Osteocyte (in vitro differentiated cells): ENCODE measurements around the gene TNK2. TPM values are rescaled to one million over a fixed set of nuclear protein-coding genes. Genes with fewer than 3 reads are reported as not detected.
"Not testable (repeated sequence)": the region's sequence is repeated elsewhere in the genome, so short reads cannot be mapped to it uniquely, and the experiment has no call there.

Experiments used
- DNase-seq: peaks from one replicate; pipeline ENCODE4 v3.0.0; 2021; ENCODE audit warnings: mixed read lengths; ENCODE audit not compliant: unreplicated experiment; ENCODE audit errors: extremely low spot score
- H3K27ac Mint-ChIP-seq: one replicate; pipeline ENCODE4 v1.8.0; 2021; ENCODE audit warnings: mild to moderate bottlenecking, mixed read lengths; ENCODE audit not compliant: unreplicated experiment
- H3K27me3 Mint-ChIP-seq: one replicate; pipeline ENCODE4 v1.8.0; 2021; ENCODE audit warnings: mixed read lengths; ENCODE audit not compliant: unreplicated experiment
- H3K36me3 Mint-ChIP-seq: one replicate; pipeline ENCODE4 v1.8.0; 2021; ENCODE audit warnings: mixed read lengths; ENCODE audit not compliant: unreplicated experiment
- H3K4me1 Mint-ChIP-seq: one replicate; pipeline ENCODE4 v1.8.0; 2021; ENCODE audit warnings: mixed read lengths; ENCODE audit not compliant: unreplicated experiment
- H3K4me3 Mint-ChIP-seq: one replicate; pipeline ENCODE4 v1.8.0; 2021; ENCODE audit warnings: mild to moderate bottlenecking, moderate library complexity, mixed read lengths; ENCODE audit not compliant: unreplicated experiment
- H3K9me3 Mint-ChIP-seq: one replicate; pipeline ENCODE4 v1.8.0; 2021; ENCODE audit warnings: mixed read lengths; ENCODE audit not compliant: unreplicated experiment
- CTCF ChIP-seq: fragments of 200-600 bp; sonication (generic); IDR thresholded peaks from 2 replicates; pipeline ENCODE4 v1.5.0; 2021; ENCODE audit warnings: antibody characterized with exemption, mild to moderate bottlenecking, moderate library complexity
- total RNA-seq: library from RNA; stranded (reverse); gene quantifications from 2 replicates; pipeline ENCODE4 v1.2.1, GENCODE V29; 2021

The TNK2 gene
- total RNA-seq, 1 donor from 2014 or later = 54.2 TPM

DNA sequence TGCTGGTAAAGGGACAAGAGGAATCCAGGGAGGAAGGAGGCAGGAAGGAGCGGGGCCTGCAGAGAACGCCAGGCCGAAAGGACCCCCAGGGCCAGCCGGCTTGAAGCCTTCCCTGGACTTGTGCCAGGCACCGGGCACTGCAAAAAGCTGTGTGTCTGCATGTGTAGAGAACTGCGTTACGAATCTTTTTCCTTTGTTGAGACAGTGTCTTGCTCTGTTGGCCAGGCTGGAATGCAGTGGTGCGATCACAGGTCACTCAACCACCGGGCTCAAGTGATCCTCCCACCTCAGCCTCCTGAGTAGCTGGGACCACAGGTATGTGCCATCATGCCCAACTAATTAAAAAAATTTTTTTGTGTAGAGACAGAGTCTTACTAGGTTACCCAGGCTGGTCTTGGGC, 79.6 kb downstream of the TNK2 start:
- Mint-ChIP-seq H3K36me3 (no peaks in the 10 kb centered on the region), H3K4me1 (no peaks in the 10 kb centered on the region)
- no peak for TF ChIP-seq CTCF

DNA sequence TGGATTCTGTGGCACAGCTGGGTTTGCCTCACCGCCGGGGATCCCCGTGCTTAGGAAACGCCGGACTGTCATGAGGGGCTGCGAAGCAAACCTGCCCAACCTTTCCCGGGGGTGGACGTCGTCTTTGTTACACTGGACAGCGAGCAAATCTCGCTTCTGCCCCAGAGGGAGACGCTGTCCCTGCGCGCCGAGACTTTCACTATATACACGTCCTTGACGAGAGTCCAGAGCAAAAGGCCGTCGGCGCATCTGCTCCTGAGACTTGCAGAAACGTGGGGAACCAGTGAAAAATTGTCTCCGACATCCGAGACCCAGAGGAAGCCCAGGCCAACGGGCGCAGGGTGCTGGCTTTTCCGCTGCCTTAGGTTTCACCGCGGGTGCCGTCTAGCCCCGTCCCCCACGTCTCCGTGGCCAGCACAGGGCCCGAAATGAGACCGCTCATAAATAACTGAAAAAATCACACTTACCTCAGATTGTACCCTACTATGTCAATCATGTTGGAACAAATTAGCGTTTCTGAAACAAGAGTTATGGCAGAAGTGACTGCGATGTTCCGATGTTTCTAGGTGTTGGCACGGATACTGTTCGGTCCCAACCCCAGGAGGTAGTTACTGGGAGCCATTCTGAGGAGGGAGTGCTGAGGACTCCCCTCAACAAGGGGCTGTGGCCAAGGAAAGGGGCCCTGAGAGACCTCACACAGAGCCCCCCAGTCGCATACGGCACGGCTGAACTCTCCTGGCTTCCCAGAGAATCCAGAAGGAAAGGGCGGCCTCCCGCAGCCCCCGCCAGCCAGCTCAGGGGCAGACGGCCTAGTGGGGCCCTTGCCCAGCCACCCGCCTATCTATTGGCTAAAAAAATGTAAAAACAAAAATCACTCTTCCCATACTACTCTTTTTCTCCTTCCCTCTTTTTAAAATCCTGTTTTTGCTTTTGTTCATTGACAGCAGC, 82.2 kb downstream of the TNK2 start:
- Mint-ChIP-seq H3K4me3 (no peak overlapping the region), H3K36me3 (no peaks in the 10 kb centered on the region), H3K27ac (no peak overlapping the region), H3K27me3 (peaks cover 18% of the 10 kb centered on the region), H3K4me1 (no peaks in the 10 kb centered on the region), H3K9me3 (no peaks in the 10 kb centered on the region)
- TF ChIP-seq CTCF = no peak
- no peak for DNase-seq

More for the DNA sequence above, 79.6 kb downstream of the TNK2 start:
- DNase-seq = no peak
- Mint-ChIP-seq H3K4me3 (no peak overlapping the region), H3K27me3 (peaks cover 11% of the 10 kb centered on the region), H3K27ac (no peak overlapping the region), H3K9me3 (no peaks in the 10 kb centered on the region)

DNA sequence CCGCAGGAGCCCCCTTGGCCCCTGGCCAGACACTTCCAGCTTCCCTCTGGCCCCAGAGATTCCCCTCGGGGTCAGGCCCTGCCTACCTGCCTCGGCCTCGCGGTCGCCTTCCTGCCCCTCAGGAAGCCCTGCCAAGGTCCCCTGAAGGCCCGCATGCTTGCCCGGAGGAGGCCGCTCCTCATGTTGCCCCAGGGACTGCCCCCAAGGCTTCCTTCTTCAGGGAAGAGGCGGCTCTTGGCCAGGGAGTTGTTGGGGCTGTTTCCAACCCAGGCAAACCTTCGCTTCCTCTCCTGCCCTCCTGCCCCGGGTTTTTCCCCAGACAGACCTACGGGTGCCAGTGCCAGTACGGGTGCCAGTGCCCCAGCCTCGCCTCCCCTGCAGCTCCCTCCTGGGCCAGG, 83.2 kb downstream of the TNK2 start:
- DNase-seq = no peak
- Mint-ChIP-seq H3K27me3 (peaks cover 16% of the 10 kb centered on the region), H3K9me3 (no peaks in the 10 kb centered on the region), H3K27ac (no peak overlapping the region), H3K4me3 (no peak overlapping the region), H3K36me3 (no peaks in the 10 kb centered on the region), H3K4me1 (no peaks in the 10 kb centered on the region)
- no peak for TF ChIP-seq CTCF

- not testable (repeated sequence) for H3K9me3 Mint-ChIP-seq, DNase-seq, H3K4me1 Mint-ChIP-seq, H3K36me3 Mint-ChIP-seq, H3K27ac Mint-ChIP-seq, H3K4me3 Mint-ChIP-seq
- H3K27me3 Mint-ChIP-seq = peaks cover 16% of the 10 kb centered on the region
Observed at GRCh38 chr3:195824425-195825190, 83.7 kb downstream of the TNK2 start.

DNA sequence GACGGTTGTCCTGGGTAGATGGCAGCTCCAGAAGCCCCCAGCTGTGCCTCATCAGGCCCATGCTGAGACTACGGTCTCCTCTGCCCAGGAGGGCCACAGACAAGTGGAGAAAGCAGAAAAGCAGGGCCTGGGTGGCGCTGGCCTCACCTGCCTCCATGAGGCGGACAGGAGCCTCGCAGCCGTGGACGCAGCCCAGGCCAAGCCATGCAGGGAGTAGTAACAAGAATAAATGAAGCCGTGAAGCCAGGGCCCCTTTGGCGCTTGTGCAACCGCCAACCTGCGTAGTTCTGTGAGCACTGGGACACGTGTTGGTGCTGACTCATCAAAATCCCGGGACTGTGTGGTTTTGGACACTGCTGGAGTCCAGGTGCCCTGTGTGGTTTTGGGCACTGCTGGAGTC, 84.4 kb downstream of the TNK2 start:
- no peak overlapping the region for H3K4me3 Mint-ChIP-seq
- H3K4me1 Mint-ChIP-seq = no peaks in the 10 kb centered on the region
- DNase-seq = no peak

More for the DNA sequence above, 84.4 kb downstream of the TNK2 start:
- Mint-ChIP-seq H3K27me3 (peaks cover 13% of the 10 kb centered on the region), H3K27ac (no peak overlapping the region), H3K9me3 (no peaks in the 10 kb centered on the region), H3K36me3 (no peaks in the 10 kb centered on the region)
- TF ChIP-seq CTCF = no peak
